ENCODE data around the gene NEUROG1.

DNA sequence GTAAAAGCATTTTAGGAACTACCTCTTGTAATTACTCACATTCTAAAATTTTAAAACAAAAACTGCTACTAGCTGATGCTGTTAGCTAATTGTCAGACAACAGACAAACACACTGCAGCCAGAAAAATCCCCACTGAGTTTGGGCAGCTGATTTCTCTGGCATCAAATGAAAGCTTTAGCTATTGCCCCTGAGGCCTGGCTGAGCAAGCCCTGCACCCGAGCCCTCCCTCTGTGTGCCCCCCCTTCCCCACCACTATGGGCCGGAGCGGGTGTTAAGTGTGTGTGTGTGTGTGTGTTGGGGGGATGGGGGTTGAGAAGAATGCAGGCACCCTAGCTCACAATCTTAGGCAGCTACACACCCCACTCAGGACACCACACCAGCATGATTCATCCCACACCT, 2.4 kb downstream of the NEUROG1 start:
- TF ChIP-seq, protein P1, sequence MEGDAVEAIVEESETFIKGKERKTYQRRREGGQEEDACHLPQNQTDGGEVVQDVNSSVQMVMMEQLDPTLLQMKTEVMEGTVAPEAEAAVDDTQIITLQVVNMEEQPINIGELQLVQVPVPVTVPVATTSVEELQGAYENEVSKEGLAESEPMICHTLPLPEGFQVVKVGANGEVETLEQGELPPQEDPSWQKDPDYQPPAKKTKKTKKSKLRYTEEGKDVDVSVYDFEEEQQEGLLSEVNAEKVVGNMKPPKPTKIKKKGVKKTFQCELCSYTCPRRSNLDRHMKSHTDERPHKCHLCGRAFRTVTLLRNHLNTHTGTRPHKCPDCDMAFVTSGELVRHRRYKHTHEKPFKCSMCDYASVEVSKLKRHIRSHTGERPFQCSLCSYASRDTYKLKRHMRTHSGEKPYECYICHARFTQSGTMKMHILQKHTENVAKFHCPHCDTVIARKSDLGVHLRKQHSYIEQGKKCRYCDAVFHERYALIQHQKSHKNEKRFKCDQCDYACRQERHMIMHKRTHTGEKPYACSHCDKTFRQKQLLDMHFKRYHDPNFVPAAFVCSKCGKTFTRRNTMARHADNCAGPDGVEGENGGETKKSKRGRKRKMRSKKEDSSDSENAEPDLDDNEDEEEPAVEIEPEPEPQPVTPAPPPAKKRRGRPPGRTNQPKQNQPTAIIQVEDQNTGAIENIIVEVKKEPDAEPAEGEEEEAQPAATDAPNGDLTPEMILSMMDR (IDR thresholded peaks at IDR 0.05), result no peak
- no peak for TF ChIP-seq POLR2A (IDR thresholded peaks at IDR 0.05)

Data from Peyer's patch (tissue), 4 donors.